Spleen (tissue), 11 donors: ENCODE measurements around the gene CCDC34. TPM values are rescaled to one million over a fixed set of nuclear protein-coding genes. Genes with fewer than 3 reads are reported as not detected.

Experiments used
- DNase-seq: peaks from one replicate; pipeline ENCODE4 v3.0.0-alpha.2; 2020
- H3K27ac ChIP-seq, 8 donors: fragments of 200-600 bp; sonication (generic) in 7 of 8; 1 replicate in 4 of 8; 2 replicates in 4 of 8; pipeline versions ENCODE4 v1.5.0 to v1.8.0; 2016 to 2021; ENCODE audit warnings: inconsistent platforms in 4 of 8, mild to moderate bottlenecking in 4 of 8, moderate library complexity in 1 of 8
- H3K27me3 ChIP-seq, 7 donors: fragments of 200-600 bp; sonication (generic) in 6 of 7; replicated peaks in 1 of 7; 1 replicate in 4 of 7; 2 replicates in 3 of 7; pipeline versions ENCODE4 v1.5.0 to v1.8.0; 2016 to 2021; ENCODE audit warnings: inconsistent platforms in 3 of 7, mild to moderate bottlenecking in 1 of 7
- H3K36me3 ChIP-seq, 6 donors: fragments of 200-600 bp; sonication (generic) in 5 of 6; 1 replicate in 4 of 6; 2 replicates in 2 of 6; pipeline versions ENCODE4 v1.5.0 to v1.8.0; 2016 to 2021; ENCODE audit warnings: inconsistent platforms in 2 of 6
- H3K4me1 ChIP-seq, 6 donors: fragments of 200-600 bp; sonication (generic) in 5 of 6; 1 replicate in 3 of 6; 2 replicates in 3 of 6; pipeline versions ENCODE4 v1.5.0 to v1.8.0; 2016 to 2021; ENCODE audit warnings: inconsistent platforms in 3 of 6
- H3K4me3 ChIP-seq, 8 donors: fragments of 200-600 bp; sonication (generic) in 7 of 8; 1 replicate in 4 of 8; 2 replicates in 4 of 8; pipeline versions ENCODE4 v1.5.0 to v1.8.0; 2016 to 2021; ENCODE audit warnings: inconsistent platforms in 4 of 8, mild to moderate bottlenecking in 4 of 8, moderate library complexity in 2 of 8
- H3K9me3 ChIP-seq, 8 donors: fragments of 200-600 bp; sonication (generic) in 7 of 8; 1 replicate in 4 of 8; 2 replicates in 4 of 8; pipeline versions ENCODE4 v1.5.0 to v1.8.0; 2016 to 2021; ENCODE audit warnings: inconsistent platforms in 4 of 8
- CTCF ChIP-seq, 11 experiments: fragments of 200-600 bp in 7 of 11; fragments of 450-650 bp in 4 of 11; sonication (generic) in 4 of 11; IDR thresholded peaks in 8 of 11; conservative IDR thresholded peaks in 3 of 11; 1 replicate in 7 of 11; 2 replicates in 4 of 11; pipeline versions ENCODE4 v1.4.0 to v1.8.0; 2016 to 2021; ENCODE audit warnings: antibody characterized with exemption in 11 of 11, inconsistent platforms in 4 of 11, mild to moderate bottlenecking in 1 of 11
- POLR2A ChIP-seq, 3 donors: fragments of 450-650 bp; IDR thresholded peaks; one replicate each; pipeline ENCODE4 v1.5.1; 2017; ENCODE audit warnings: antibody characterized with exemption in 3 of 3, mild to moderate bottlenecking in 1 of 3
- POLR2AphosphoS5 ChIP-seq, 3 donors: sonication (generic); formaldehyde crosslinking; IDR thresholded peaks; one replicate each; pipeline ENCODE4 v1.5.1; 2017; ENCODE audit warnings: antibody characterized with exemption in 3 of 3
- WGBS, 5 donors: extraction: QIAGEN DNeasy Blood & Tissue Kit in 3 of 5; methylation state at CpG; one replicate each; pipeline versions ENCODE4 v1.1.5 to v1.1.7; 2013 to 2018; 5-methylcytosine and 5-hydroxymethylcytosine counted together
- intact Hi-C: fragments of 100-400 bp; cut with DNase I; formaldehyde crosslinking; loops from one replicate; pipeline ENCODE4 v1.15.0; 2023; ENCODE audit warnings: low total_unique reads
- polyA plus RNA-seq, 3 donors: library from polyadenylated mRNA; stranded (reverse); fragments of 200-250 nt; gene quantifications; one replicate each; pipeline ENCODE4 v1.2.1, GENCODE V29; 2013
- total RNA-seq, 7 donors: library from RNA; depleted of rRNA in 3 of 7; stranded (reverse); fragments of >200 nt in 3 of 7; fragmentation: NEBNext Ultra II Directional in 4 of 7; extraction: Animal tissue kit (Norgen Biotek cat#: 25700) in 4 of 7; gene quantifications; one replicate each; pipeline versions ENCODE4 v1.1.0 to v1.2.1, GENCODE V29; 2016 to 2021
- donor health status: healthy with polysubstance abuse.
- donor health status: DM: no; HTN: no; CAD: no; lungs with moderate emphysema.
- donor health status: DM: no; HTN: no; CAD: no.
- donor health status: Bipolar disorder and iron deficiency.
- donor health status: healthy.
- donor health status: DM: no; HTN: no; CAD: no.
- donor health status: DM: yes; HTN: yes; CAD: no.

The CCDC34 gene
- total and polyA plus RNA-seq, 10 donors: 2.2 to 6.1 (median 3.5) TPM

DNA sequence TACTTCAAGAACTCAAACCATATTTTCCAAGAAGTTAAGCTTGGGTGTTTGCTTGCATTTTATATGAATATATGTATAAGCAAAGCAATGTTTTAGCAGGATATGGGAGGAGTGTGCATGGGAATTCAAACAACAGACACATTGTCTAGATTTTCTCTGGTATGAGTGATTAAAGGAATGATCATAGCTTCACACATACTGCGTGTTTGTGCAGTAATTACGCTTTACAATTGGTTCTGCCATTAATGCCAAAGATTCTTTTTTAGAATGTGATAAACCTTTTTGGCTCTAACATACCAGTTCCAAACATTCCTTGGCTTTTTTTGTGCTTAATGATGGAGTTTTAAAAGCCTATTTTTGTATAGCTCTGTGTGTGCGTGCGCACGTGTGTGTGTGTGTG, 54.0 kb downstream of the CCDC34 start:
- WGBS, 5 donors: 82 to 91% (median 88%) methylated on average over 5 of the region's 5 CpGs
- Histone ChIP-seq H3K4me1 (no peaks in the 10 kb centered on the region), H3K27ac (no peak overlapping the region), H3K36me3 (no peaks in the 10 kb centered on the region), H3K9me3 (peaks cover 0 to 18% (median 6%) of the 10 kb centered on the region in 8 donors), H3K27me3 (no peaks in the 10 kb centered on the region), H3K4me3 (no peak overlapping the region)
- no peak for TF ChIP-seq CTCF (IDR thresholded peaks at IDR 0.05 in 8 of 11, conservative IDR thresholded peaks at IDR 0.05 in 3 of 11)
- TF ChIP-seq POLR2A (IDR thresholded peaks at IDR 0.05): no peak
- TF ChIP-seq POLR2AphosphoS5 (IDR thresholded peaks at IDR 0.05): no peak
- intact Hi-C loops: no loop called here
- DNase-seq: no peak

- H3K27me3 ChIP-seq: no peaks in the 10 kb centered on the region
- no peak overlapping the region for H3K27ac ChIP-seq
- H3K4me1 ChIP-seq: no peaks in the 10 kb centered on the region
- no peak for DNase-seq
- TF ChIP-seq POLR2AphosphoS5 (IDR thresholded peaks at IDR 0.05): no peak
- no peak for TF ChIP-seq POLR2A (IDR thresholded peaks at IDR 0.05)
- TF ChIP-seq CTCF (IDR thresholded peaks at IDR 0.05 in 8 of 11, conservative IDR thresholded peaks at IDR 0.05 in 3 of 11): no peak
- peaks cover 0 to 18% (median 6%) of the 10 kb centered on the region in 8 donors for H3K9me3 ChIP-seq
- H3K4me3 ChIP-seq: no peak overlapping the region
- intact Hi-C loops: no loop called here
- no peaks in the 10 kb centered on the region for H3K36me3 ChIP-seq
Measured at GRCh38 chr11:27307232-27307631, 55.8 kb downstream of the CCDC34 start.

- intact Hi-C loops: no loop called here
- H3K27ac ChIP-seq: no peak overlapping the region
- H3K9me3 ChIP-seq: peaks cover 0 to 18% (median 6%) of the 10 kb centered on the region in 8 donors
- DNase-seq: no peak
- WGBS, 5 donors: 94 to 100% (median 96%) methylated on average over 1 to 3 of the region's 3 CpGs
- H3K4me1 ChIP-seq: no peaks in the 10 kb centered on the region
- no peaks in the 10 kb centered on the region for H3K36me3 ChIP-seq
- TF ChIP-seq POLR2A (IDR thresholded peaks at IDR 0.05): no peak
- no peak for TF ChIP-seq CTCF (IDR thresholded peaks at IDR 0.05 in 8 of 11, conservative IDR thresholded peaks at IDR 0.05 in 3 of 11)
- TF ChIP-seq POLR2AphosphoS5 (IDR thresholded peaks at IDR 0.05): no peak
- no peak overlapping the region for H3K4me3 ChIP-seq
- H3K27me3 ChIP-seq: no peaks in the 10 kb centered on the region
Measured at GRCh38 chr11:27305751-27306150, 57.3 kb downstream of the CCDC34 start.

GRCh38 chr11:27304514-27304913, 58.5 kb downstream of the CCDC34 start:
- DNase-seq: no peak
- no peak for TF ChIP-seq CTCF (IDR thresholded peaks at IDR 0.05 in 8 of 11, conservative IDR thresholded peaks at IDR 0.05 in 3 of 11)
- no peak for TF ChIP-seq POLR2A (IDR thresholded peaks at IDR 0.05)
- TF ChIP-seq POLR2AphosphoS5 (IDR thresholded peaks at IDR 0.05): no peak
- Histone ChIP-seq H3K27ac (no peak overlapping the region), H3K4me1 (no peaks in the 10 kb centered on the region), H3K4me3 (no peak overlapping the region), H3K36me3 (no peaks in the 10 kb centered on the region), H3K9me3 (peaks cover 0 to 18% (median 6%) of the 10 kb centered on the region in 8 donors), H3K27me3 (no peaks in the 10 kb centered on the region)
- intact Hi-C loops: no loop called here
- 66 to 97% (median 89%) methylated on average over 2 to 8 of the region's 8 CpGs for WGBS, 5 donors
